ENCODE measurements around the gene SAMD8. TPM values are rescaled to one million over a fixed set of nuclear protein-coding genes. Genes with fewer than 3 reads are reported as not detected.

SAMD8 gene
- total and polyA plus RNA-seq, 2 donors (not counting 3 experiments of a cell fraction or from before 2014, with no cell fraction given): 19.6 to 22.8 TPM

DNA sequence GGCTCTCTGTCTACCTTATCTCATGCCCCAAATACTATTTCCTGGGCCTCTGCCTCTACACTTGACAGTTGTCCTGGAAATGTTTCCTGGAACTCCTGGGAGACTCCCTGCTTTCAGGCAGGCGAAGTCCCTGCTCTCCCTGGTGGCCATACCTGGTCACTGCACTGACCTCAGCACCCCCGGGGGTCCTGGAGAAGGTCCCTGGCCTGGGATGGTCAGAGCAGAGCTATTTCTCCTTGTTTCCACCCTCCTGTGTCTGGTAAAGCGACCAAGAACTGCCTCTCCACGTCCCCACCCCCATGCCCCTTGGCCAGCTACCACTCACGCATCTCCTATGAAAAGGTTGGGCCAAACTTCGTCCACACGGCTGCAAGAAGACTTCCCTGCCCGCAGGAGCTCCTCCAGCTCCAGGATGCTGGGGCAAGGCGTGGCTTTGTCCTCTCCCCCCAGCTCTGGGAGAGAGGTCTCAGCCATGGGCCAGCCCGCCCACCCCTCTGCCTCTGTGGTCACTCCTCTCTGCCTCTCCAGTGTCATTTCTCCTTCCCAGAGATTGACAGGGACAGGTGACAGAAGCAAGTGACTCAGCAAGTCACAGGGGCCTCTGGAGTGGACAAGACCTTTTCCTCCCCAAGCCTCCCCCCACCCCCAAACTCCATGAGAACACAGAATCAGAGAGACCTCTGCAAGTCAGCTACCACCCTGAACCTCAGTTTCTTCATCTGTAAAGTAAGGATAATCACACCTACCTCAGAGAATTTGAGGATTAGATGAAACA lies 2.6 kb upstream of the SAMD8 start:
- H3K79me2 ChIP-seq (ENCODE audit: control insufficient read depth, insufficient read depth, low read length): peaks cover 20% of the 10 kb centered on the region
- intact Hi-C loops (cut with micrococcal nuclease): loop anchor here (10.0 kb wide), 1 partner anchor 374 kb away; no protein-coding TSS in a partner anchor
- H3K9me1 ChIP-seq (replicated peaks; ENCODE audit: control insufficient read depth, extremely low read depth, insufficient read depth, low read length): no peaks in the 10 kb centered on the region
- H2AFZ ChIP-seq (ENCODE audit: low read depth, low read length): peak overlapping the region; percentile 27
- no TSS peak for BruUV-seq (replicated peaks)
- H3K27me3 ChIP-seq (ENCODE audit: control insufficient read depth in 2 of 2, insufficient read depth in 2 of 2, low read length in 2 of 2): no peaks in the 10 kb centered on the region
- no peaks in the 10 kb centered on the region for H4K20me1 ChIP-seq (replicated peaks; ENCODE audit: control insufficient read depth, extremely low read depth, insufficient read depth, low read length)
- H3K9ac ChIP-seq (replicated peaks; ENCODE audit: extremely low read depth, insufficient read depth, low read length): no peak overlapping the region
- H3K4me3 ChIP-seq (replicated peaks in 1 of 3; ENCODE audit: insufficient read depth in 1 of 3, low read depth in 1 of 3, low read length in 3 of 3): no peak overlapping the region
- dilution Hi-C loops (cut with MboI; ENCODE audit: extremely low pct_ligation_motif_present, low sequenced_read_pairs): no loop called here
- ChIA-PET CTCF (interaction anchor here (1.0 to 2.3 kb wide), 6 partner anchors 9 to 865 kb away, joined by 3 to 8 read pairs (median 3); partner anchors contain the start of gene COMTD1), POLR2A (no interaction called here)
- no peak for FAIRE-seq
- no peaks in the 10 kb centered on the region for H3K36me3 ChIP-seq (ENCODE audit: control insufficient read depth in 2 of 2, extremely low read depth in 1 of 2, insufficient read depth in 2 of 2, low read length in 2 of 2)
- no peak overlapping the region for H3K27ac ChIP-seq (ENCODE audit: insufficient read depth, low read depth, low read length)
- DNase-seq (ENCODE audit: low read depth, low spot score): no peak
- H3K9me3 ChIP-seq (replicated peaks; ENCODE audit: control insufficient read depth, insufficient read depth, low read length): no peaks in the 10 kb centered on the region
- H3K4me2 ChIP-seq (ENCODE audit: insufficient read depth, low read length): no peak overlapping the region
- peaks cover 15% of the 10 kb centered on the region for H3K4me1 ChIP-seq (ENCODE audit: control insufficient read depth, extremely low read depth, insufficient read depth, low read length)
- TF ChIP-seq, protein P1, sequence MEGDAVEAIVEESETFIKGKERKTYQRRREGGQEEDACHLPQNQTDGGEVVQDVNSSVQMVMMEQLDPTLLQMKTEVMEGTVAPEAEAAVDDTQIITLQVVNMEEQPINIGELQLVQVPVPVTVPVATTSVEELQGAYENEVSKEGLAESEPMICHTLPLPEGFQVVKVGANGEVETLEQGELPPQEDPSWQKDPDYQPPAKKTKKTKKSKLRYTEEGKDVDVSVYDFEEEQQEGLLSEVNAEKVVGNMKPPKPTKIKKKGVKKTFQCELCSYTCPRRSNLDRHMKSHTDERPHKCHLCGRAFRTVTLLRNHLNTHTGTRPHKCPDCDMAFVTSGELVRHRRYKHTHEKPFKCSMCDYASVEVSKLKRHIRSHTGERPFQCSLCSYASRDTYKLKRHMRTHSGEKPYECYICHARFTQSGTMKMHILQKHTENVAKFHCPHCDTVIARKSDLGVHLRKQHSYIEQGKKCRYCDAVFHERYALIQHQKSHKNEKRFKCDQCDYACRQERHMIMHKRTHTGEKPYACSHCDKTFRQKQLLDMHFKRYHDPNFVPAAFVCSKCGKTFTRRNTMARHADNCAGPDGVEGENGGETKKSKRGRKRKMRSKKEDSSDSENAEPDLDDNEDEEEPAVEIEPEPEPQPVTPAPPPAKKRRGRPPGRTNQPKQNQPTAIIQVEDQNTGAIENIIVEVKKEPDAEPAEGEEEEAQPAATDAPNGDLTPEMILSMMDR (IDR thresholded peaks at IDR 0.05; ENCODE audit: extremely low read depth in 1 of 2, insufficient read depth in 1 of 2, low read depth in 1 of 2, low read length in 2 of 2): peak; percentile 51 to 72
- TF ChIP-seq MYC (IDR thresholded peaks at IDR 0.05; ENCODE audit: low read depth, low read length): no peak

DNA sequence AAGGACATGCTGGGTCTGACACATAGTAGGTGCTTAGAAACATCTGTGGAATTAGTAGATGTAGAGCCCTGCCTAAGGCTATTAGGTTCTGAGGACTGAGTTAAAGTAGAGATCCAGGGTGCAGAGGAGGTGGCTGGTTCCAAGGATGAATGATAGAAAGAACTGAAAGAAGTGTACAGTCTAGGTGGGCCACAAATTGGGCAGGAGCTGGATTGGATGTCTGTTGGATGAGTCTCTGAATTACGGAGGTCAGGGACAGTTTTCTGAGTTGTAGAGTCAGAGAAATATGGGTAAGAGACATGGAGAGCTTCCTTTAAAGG lies 2.0 kb upstream of the SAMD8 start:
- POLR2A ChIA-PET: no interaction called here
- H3K4me2 ChIP-seq (ENCODE audit: insufficient read depth, low read length): no peak overlapping the region
- intact Hi-C loops (cut with micrococcal nuclease): loop anchor here (10.0 kb wide), 1 partner anchor 375 kb away; no protein-coding TSS in a partner anchor

More for the DNA sequence above, 2.0 kb upstream of the SAMD8 start:
- Histone ChIP-seq H4K20me1 (replicated peaks; ENCODE audit: control insufficient read depth, extremely low read depth, insufficient read depth, low read length) (no peaks in the 10 kb centered on the region), H3K36me3 (ENCODE audit: control insufficient read depth in 2 of 2, extremely low read depth in 1 of 2, insufficient read depth in 2 of 2, low read length in 2 of 2) (no peaks in the 10 kb centered on the region), H3K4me3 (replicated peaks in 1 of 3; ENCODE audit: insufficient read depth in 1 of 3, low read depth in 1 of 3, low read length in 3 of 3) (no peak overlapping the region), H3K9ac (replicated peaks; ENCODE audit: extremely low read depth, insufficient read depth, low read length) (no peak overlapping the region), H2AFZ (ENCODE audit: low read depth, low read length) (no peak overlapping the region), H3K27me3 (ENCODE audit: control insufficient read depth in 2 of 2, insufficient read depth in 2 of 2, low read length in 2 of 2) (no peaks in the 10 kb centered on the region), H3K9me1 (replicated peaks; ENCODE audit: control insufficient read depth, extremely low read depth, insufficient read depth, low read length) (no peaks in the 10 kb centered on the region), H3K9me3 (replicated peaks; ENCODE audit: control insufficient read depth, insufficient read depth, low read length) (no peaks in the 10 kb centered on the region), H3K4me1 (ENCODE audit: control insufficient read depth, extremely low read depth, insufficient read depth, low read length) (peaks cover 15% of the 10 kb centered on the region), H3K27ac (ENCODE audit: insufficient read depth, low read depth, low read length) (no peak overlapping the region), H3K79me2 (ENCODE audit: control insufficient read depth, insufficient read depth, low read length) (peaks cover 25% of the 10 kb centered on the region)
- no peak for DNase-seq (ENCODE audit: low read depth, low spot score)
- FAIRE-seq: no peak
- no TSS peak for BruUV-seq (replicated peaks)
- dilution Hi-C loops (cut with MboI; ENCODE audit: extremely low pct_ligation_motif_present, low sequenced_read_pairs): no loop called here
- TF ChIP-seq, protein P1 (IDR thresholded peaks at IDR 0.05; ENCODE audit: extremely low read depth in 1 of 2, insufficient read depth in 1 of 2, low read depth in 1 of 2, low read length in 2 of 2): no peak
- TF ChIP-seq MYC (IDR thresholded peaks at IDR 0.05; ENCODE audit: low read depth, low read length) (no peak), POLR2A (IDR thresholded peaks at IDR 0.05; ENCODE audit: low read depth, low read length) (no peak)
- CTCF ChIA-PET: interaction anchor here (1.0 to 2.3 kb wide), 5 partner anchors 9 to 865 kb away, joined by 3 to 8 read pairs (median 3); no protein-coding TSS in a partner anchor
